HFFc6 (cell line): ENCODE measurements around the gene TMCC2. TPM values are rescaled to one million over a fixed set of nuclear protein-coding genes. Genes with fewer than 3 reads are reported as not detected.

Experiments used
- DNase-seq: peaks from one replicate; pipeline ENCODE4 v3.0.0-alpha.2; 2018
- H3K27ac Mint-ChIP-seq: 2 replicates; pipeline ENCODE4 v1.8.0; 2020; ENCODE audit warnings: mild to moderate bottlenecking, mixed read lengths
- H3K27me3 Mint-ChIP-seq: 2 replicates; pipeline ENCODE4 v1.8.0; 2021; ENCODE audit warnings: mild to moderate bottlenecking, moderate library complexity, mixed read lengths; ENCODE audit not compliant: insufficient read depth
- H3K36me3 Mint-ChIP-seq: 2 replicates; pipeline ENCODE4 v1.8.0; 2021; ENCODE audit warnings: low read depth, mixed read lengths
- H3K4me1 Mint-ChIP-seq: 2 replicates; pipeline ENCODE4 v1.8.0; 2020; ENCODE audit warnings: low read depth, mixed read lengths
- H3K4me3 Mint-ChIP-seq: 2 replicates; pipeline ENCODE4 v1.8.0; 2020; ENCODE audit warnings: mild to moderate bottlenecking, moderate library complexity, mixed read lengths
- H3K9me3 Mint-ChIP-seq: 2 replicates; pipeline ENCODE4 v1.8.0; 2020; ENCODE audit warnings: mild to moderate bottlenecking, mixed read lengths
- CTCF ChIP-seq: fragments of 200-600 bp; sonication (generic); IDR thresholded peaks from 2 replicates; pipeline ENCODE4 v1.5.0; 2021; ENCODE audit warnings: antibody characterized with exemption, mild to moderate bottlenecking
- total RNA-seq, 6 experiments: library from RNA; stranded (reverse); fragmentation: NEBNext Ultra II Directional; extraction: Animal tissue kit (Norgen Biotek cat#: 25700); gene quantifications; 2 replicates in 1 of 6; 3 replicates in 5 of 6; pipeline ENCODE4 v1.2.3, GENCODE V29; 2021

TMCC2 gene
- total RNA-seq, 6 experiments from 2014 or later = 3.4 to 4.2 (median 3.9) TPM

- Mint-ChIP-seq H3K27me3 (no peaks in the 10 kb centered on the region; the same call in 1 of the 2 replicates), H3K27ac (peak overlapping the region; percentile 37), H3K9me3 (no peaks in the 10 kb centered on the region), H3K4me1 (peaks cover 70% of the 10 kb centered on the region), H3K4me3 (peak overlapping the region; percentile 94), H3K36me3 (peaks cover 17% of the 10 kb centered on the region; the same call in 1 of the 2 replicates)
- no peak for TF ChIP-seq CTCF
- no peak for DNase-seq
These were observed 90.7 kb downstream of the TMCC2 start for GRCh38 chr1:205318231-205318991.

GRCh38 chr1:205319081-205320018 is 91.6 kb downstream of the TMCC2 start:
- peak; percentile 54 for DNase-seq
- H3K27me3 Mint-ChIP-seq = peaks cover 3% of the 10 kb centered on the region; the same call in 1 of the 2 replicates
- peak overlapping the region; percentile 94 for H3K4me3 Mint-ChIP-seq
- H3K36me3 Mint-ChIP-seq = peaks cover 17% of the 10 kb centered on the region; the same call in 1 of the 2 replicates
- H3K4me1 Mint-ChIP-seq = peaks cover 60% of the 10 kb centered on the region
- H3K27ac Mint-ChIP-seq = peak overlapping the region; percentile 73
- H3K9me3 Mint-ChIP-seq = no peaks in the 10 kb centered on the region
- TF ChIP-seq CTCF = no peak

- Mint-ChIP-seq H3K9me3 (no peaks in the 10 kb centered on the region), H3K4me1 (peaks cover 59% of the 10 kb centered on the region), H3K36me3 (peaks cover 17% of the 10 kb centered on the region; the same call in 1 of the 2 replicates), H3K4me3 (peak within 1 kb of the TSS; percentile 94), H3K27ac (peak within 1 kb of the TSS; percentile 83), H3K27me3 (peaks cover 3% of the 10 kb centered on the region; the same call in 1 of the 2 replicates)
- peak; percentile 73 for TF ChIP-seq CTCF
- DNase-seq = peak; percentile 77
These were observed 93.6 kb downstream of the TMCC2 start, which contains the start of gene NUAK2 for GRCh38 chr1:205321162-205321958. TSS of gene NUAK2 (minus strand) at chr1:205321745. CDS start at chr1:205321628, 117 bp downstream.

- DNase-seq = no peak
- Mint-ChIP-seq H3K27ac (no peak overlapping the region), H3K27me3 (peaks cover 8% of the 10 kb centered on the region; the same call in 1 of the 2 replicates), H3K4me3 (peak overlapping the region; percentile 54; the same call in 1 of the 2 replicates), H3K4me1 (peaks cover 59% of the 10 kb centered on the region), H3K36me3 (peaks cover 17% of the 10 kb centered on the region; the same call in 1 of the 2 replicates), H3K9me3 (no peaks in the 10 kb centered on the region)
- TF ChIP-seq CTCF = no peak
These were observed 94.2 kb downstream of the TMCC2 start for GRCh38 chr1:205321959-205322283.

Other genes starting within 250 kb of the TMCC2 start
- gene CNTN2, start 184.7 kb upstream of the TMCC2 start, total RNA-seq = not detected
- gene TMEM81, start 143.5 kb upstream of the TMCC2 start, total RNA-seq = 1 to 10 TPM; 1.4 to 2.3 (median 1.7) TPM
- gene RBBP5, start 106.0 kb upstream of the TMCC2 start, total RNA-seq = 10 to 100 TPM; 13.6 to 16.2 (median 15.8) TPM
- 10 to 100 TPM; 13.1 to 17.5 (median 13.9) TPM for gene DSTYK, start 16.2 kb upstream of the TMCC2 start, total RNA-seq
- gene NUAK2, start 93.8 kb downstream of the TMCC2 start, total RNA-seq = 1 to 10 TPM; 6.3 to 8.2 (median 7.3) TPM
- not detected for gene KLHDC8A, start 129.0 kb downstream of the TMCC2 start, total RNA-seq
- gene LEMD1, start 194.1 kb downstream of the TMCC2 start, total RNA-seq = not detected
- gene BLACAT1, start 228.1 kb downstream of the TMCC2 start, total RNA-seq = not detected